ENCODE data around the gene FBXW7.

FBXW7 gene

DNA sequence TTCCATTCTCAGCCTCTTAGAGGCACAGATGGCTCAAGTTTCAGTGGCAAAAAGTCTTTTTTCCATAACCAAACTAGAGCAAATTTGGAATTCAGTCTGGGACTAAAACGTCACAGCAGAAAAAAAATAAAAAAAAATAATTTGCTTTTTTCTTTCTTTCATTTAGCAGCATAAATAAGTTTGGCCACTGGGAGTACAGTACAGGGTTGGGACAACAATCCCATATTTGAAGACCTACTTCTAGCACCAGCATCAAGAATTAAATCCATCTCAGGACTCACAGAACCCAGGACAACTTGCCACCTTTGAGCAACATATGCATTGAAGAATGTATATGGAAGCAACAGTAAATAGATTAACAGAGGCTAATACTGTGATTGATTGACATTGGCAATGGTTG is 214.0 kb downstream of the FBXW7 start:
- peaks cover 6% of the 10 kb centered on the region for H3K36me3 ChIP-seq (ENCODE audit: control insufficient read depth, insufficient read depth, low read length)
- no peak overlapping the region for H3K27ac ChIP-seq (ENCODE audit: low read depth, low read length)
- no peak overlapping the region for H3K4me3 ChIP-seq (ENCODE audit: low read length)
- no peak overlapping the region for H3K9ac ChIP-seq (ENCODE audit: low read length)
- H3K27me3 ChIP-seq (ENCODE audit: control insufficient read depth, insufficient read depth, low read length) = no peaks in the 10 kb centered on the region
- H3K4me1 ChIP-seq (ENCODE audit: control insufficient read depth, insufficient read depth, low read length) = no peaks in the 10 kb centered on the region

GRCh38 chr4:152321398-152321797 is 214.5 kb downstream of the FBXW7 start:
- Histone ChIP-seq H3K4me1 (ENCODE audit: control insufficient read depth, insufficient read depth, low read length) (no peaks in the 10 kb centered on the region), H3K27me3 (ENCODE audit: control insufficient read depth, insufficient read depth, low read length) (no peaks in the 10 kb centered on the region), H3K9ac (ENCODE audit: low read length) (no peak overlapping the region), H3K4me3 (ENCODE audit: low read length) (no peak overlapping the region), H3K27ac (ENCODE audit: low read depth, low read length) (no peak overlapping the region), H3K36me3 (ENCODE audit: control insufficient read depth, insufficient read depth, low read length) (peaks cover 6% of the 10 kb centered on the region)

- Histone ChIP-seq H3K4me1 (ENCODE audit: control insufficient read depth, insufficient read depth, low read length) (no peaks in the 10 kb centered on the region), H3K27me3 (ENCODE audit: control insufficient read depth, insufficient read depth, low read length) (no peaks in the 10 kb centered on the region), H3K9ac (ENCODE audit: low read length) (no peak overlapping the region), H3K36me3 (ENCODE audit: control insufficient read depth, insufficient read depth, low read length) (no peaks in the 10 kb centered on the region), H3K4me3 (ENCODE audit: low read length) (no peak overlapping the region), H3K27ac (ENCODE audit: low read depth, low read length) (no peak overlapping the region)
Observed at GRCh38 chr4:152316969-152317368, 218.9 kb downstream of the FBXW7 start.

DNA sequence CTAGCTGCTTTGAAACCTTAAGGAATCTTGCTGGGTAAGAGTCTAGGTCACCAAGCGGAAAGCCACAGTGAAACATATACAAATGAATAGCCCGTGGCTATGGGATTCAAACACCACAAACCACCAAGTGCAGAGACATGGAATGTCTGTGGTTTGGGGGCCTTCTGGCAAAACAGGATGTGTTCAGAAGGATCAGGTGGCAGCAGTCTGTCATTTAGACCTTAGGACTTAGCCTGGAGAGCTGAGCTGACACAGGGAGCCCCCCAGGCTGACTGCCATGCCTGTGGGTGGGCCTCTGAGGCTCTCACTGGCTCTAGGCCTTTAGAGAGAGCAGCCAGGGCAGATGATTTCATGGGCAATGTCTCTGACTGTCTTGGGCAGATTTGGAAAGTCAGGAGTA is 225.6 kb downstream of the FBXW7 start:
- no peaks in the 10 kb centered on the region for H3K36me3 ChIP-seq (ENCODE audit: control insufficient read depth, insufficient read depth, low read length)
- no peak overlapping the region for H3K4me3 ChIP-seq (ENCODE audit: low read length)
- no peaks in the 10 kb centered on the region for H3K4me1 ChIP-seq (ENCODE audit: control insufficient read depth, insufficient read depth, low read length)
- H3K27ac ChIP-seq (ENCODE audit: low read depth, low read length) = no peak overlapping the region
- no peak overlapping the region for H3K9ac ChIP-seq (ENCODE audit: low read length)
- no peaks in the 10 kb centered on the region for H3K27me3 ChIP-seq (ENCODE audit: control insufficient read depth, insufficient read depth, low read length)

GRCh38 chr4:152309418-152309817 is 226.5 kb downstream of the FBXW7 start:
- Histone ChIP-seq H3K9ac (ENCODE audit: low read length) (no peak overlapping the region), H3K27me3 (ENCODE audit: control insufficient read depth, insufficient read depth, low read length) (no peaks in the 10 kb centered on the region)

GRCh38 chr4:152308951-152309350 is 226.9 kb downstream of the FBXW7 start:
- Histone ChIP-seq H3K4me3 (ENCODE audit: low read length) (no peak overlapping the region), H3K9ac (ENCODE audit: low read length) (no peak overlapping the region), H3K27me3 (ENCODE audit: control insufficient read depth, insufficient read depth, low read length) (no peaks in the 10 kb centered on the region), H3K4me1 (ENCODE audit: control insufficient read depth, insufficient read depth, low read length) (no peaks in the 10 kb centered on the region), H3K36me3 (ENCODE audit: control insufficient read depth, insufficient read depth, low read length) (no peaks in the 10 kb centered on the region), H3K27ac (ENCODE audit: low read depth, low read length) (no peak overlapping the region)

More at GRCh38 chr4:152309418-152309817, 226.5 kb downstream of the FBXW7 start:
- Histone ChIP-seq H3K4me1 (ENCODE audit: control insufficient read depth, insufficient read depth, low read length) (no peaks in the 10 kb centered on the region), H3K4me3 (ENCODE audit: low read length) (no peak overlapping the region), H3K36me3 (ENCODE audit: control insufficient read depth, insufficient read depth, low read length) (no peaks in the 10 kb centered on the region), H3K27ac (ENCODE audit: low read depth, low read length) (no peak overlapping the region)

DNA sequence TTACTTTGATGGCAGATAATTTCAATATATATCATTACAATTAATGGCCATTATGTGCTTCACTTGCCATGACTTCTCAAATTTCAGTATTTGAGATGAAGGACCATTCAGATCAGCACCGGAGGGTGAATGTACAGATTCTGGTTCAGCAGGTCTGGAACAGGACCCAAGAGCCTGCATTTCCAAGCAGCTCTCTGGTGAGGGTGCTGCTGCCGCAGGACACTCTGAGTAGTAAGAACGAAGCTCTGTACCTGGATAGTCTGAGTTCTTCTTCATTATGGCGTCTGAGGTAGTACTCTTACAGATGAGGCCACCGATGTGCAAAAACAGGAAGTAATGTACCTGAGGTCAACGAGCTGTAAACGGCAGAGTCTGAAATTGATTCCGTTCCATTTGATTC is 228.2 kb downstream of the FBXW7 start:
- Histone ChIP-seq H3K9ac (ENCODE audit: low read length) (no peak overlapping the region), H3K4me3 (ENCODE audit: low read length) (no peak overlapping the region), H3K36me3 (ENCODE audit: control insufficient read depth, insufficient read depth, low read length) (no peaks in the 10 kb centered on the region), H3K27me3 (ENCODE audit: control insufficient read depth, insufficient read depth, low read length) (no peaks in the 10 kb centered on the region), H3K27ac (ENCODE audit: low read depth, low read length) (no peak overlapping the region), H3K4me1 (ENCODE audit: control insufficient read depth, insufficient read depth, low read length) (no peaks in the 10 kb centered on the region)

DNA sequence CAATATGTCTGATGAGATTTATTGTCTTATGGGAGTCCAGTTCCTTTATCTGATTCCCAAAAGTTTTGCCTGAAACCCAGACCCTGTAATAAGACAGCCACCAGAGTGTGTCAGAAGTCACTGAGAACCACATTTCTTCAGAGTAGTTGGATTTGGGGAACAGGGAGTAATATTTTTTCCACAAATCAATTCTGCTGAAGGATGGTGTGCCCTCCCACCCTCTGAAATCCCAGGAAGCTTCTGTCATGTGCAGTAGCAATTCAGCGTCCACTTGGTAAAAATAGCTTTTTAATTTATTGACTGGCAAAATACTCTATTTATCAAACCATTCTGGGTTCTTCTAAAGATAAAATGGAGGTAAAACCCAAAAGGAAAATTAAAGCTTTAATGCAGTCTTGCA is 229.4 kb downstream of the FBXW7 start:
- no peaks in the 10 kb centered on the region for H3K4me1 ChIP-seq (ENCODE audit: control insufficient read depth, insufficient read depth, low read length)
- H3K9ac ChIP-seq (ENCODE audit: low read length) = no peak overlapping the region
- H3K27ac ChIP-seq (ENCODE audit: low read depth, low read length) = no peak overlapping the region

DNA sequence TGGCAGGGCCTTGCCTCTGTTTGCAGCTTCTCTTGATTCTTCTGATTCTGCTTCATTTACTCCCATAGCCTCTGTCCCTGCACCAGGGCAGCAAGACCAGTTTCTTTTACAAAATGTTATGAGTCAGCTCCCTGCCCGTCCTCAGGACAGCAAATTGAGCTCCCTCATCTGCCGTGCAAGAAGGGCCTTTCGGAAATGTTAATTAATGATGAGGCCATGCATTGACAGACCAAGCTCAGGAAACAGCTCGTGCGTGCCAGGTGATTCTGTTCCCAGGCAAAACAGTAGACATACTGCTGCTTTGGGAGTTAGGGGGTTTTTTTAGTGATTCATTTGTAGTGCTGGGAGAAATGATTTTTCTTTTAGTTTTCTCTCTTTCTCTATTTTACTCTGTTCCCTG is 231.7 kb downstream of the FBXW7 start:
- no peaks in the 10 kb centered on the region for H3K36me3 ChIP-seq (ENCODE audit: control insufficient read depth, insufficient read depth, low read length)
- no peaks in the 10 kb centered on the region for H3K27me3 ChIP-seq (ENCODE audit: control insufficient read depth, insufficient read depth, low read length)
- H3K27ac ChIP-seq (ENCODE audit: low read depth, low read length) = no peak overlapping the region
- no peak overlapping the region for H3K4me3 ChIP-seq (ENCODE audit: low read length)
- H3K9ac ChIP-seq (ENCODE audit: low read length) = no peak overlapping the region
- no peaks in the 10 kb centered on the region for H3K4me1 ChIP-seq (ENCODE audit: control insufficient read depth, insufficient read depth, low read length)

More for the DNA sequence above, 229.4 kb downstream of the FBXW7 start:
- Histone ChIP-seq H3K4me3 (ENCODE audit: low read length) (no peak overlapping the region), H3K27me3 (ENCODE audit: control insufficient read depth, insufficient read depth, low read length) (no peaks in the 10 kb centered on the region), H3K36me3 (ENCODE audit: control insufficient read depth, insufficient read depth, low read length) (no peaks in the 10 kb centered on the region)

GRCh38 chr4:152301381-152301780 is 234.5 kb downstream of the FBXW7 start:
- Histone ChIP-seq H3K27me3 (ENCODE audit: control insufficient read depth, insufficient read depth, low read length) (no peaks in the 10 kb centered on the region), H3K9ac (ENCODE audit: low read length) (no peak overlapping the region), H3K27ac (ENCODE audit: low read depth, low read length) (no peak overlapping the region), H3K4me3 (ENCODE audit: low read length) (no peak overlapping the region), H3K36me3 (ENCODE audit: control insufficient read depth, insufficient read depth, low read length) (no peaks in the 10 kb centered on the region), H3K4me1 (ENCODE audit: control insufficient read depth, insufficient read depth, low read length) (no peaks in the 10 kb centered on the region)

- Histone ChIP-seq H3K4me1 (ENCODE audit: control insufficient read depth, insufficient read depth, low read length) (no peaks in the 10 kb centered on the region), H3K9ac (ENCODE audit: low read length) (no peak overlapping the region), H3K27me3 (ENCODE audit: control insufficient read depth, insufficient read depth, low read length) (no peaks in the 10 kb centered on the region), H3K27ac (ENCODE audit: low read depth, low read length) (no peak overlapping the region), H3K4me3 (ENCODE audit: low read length) (no peak overlapping the region), H3K36me3 (ENCODE audit: control insufficient read depth, insufficient read depth, low read length) (no peaks in the 10 kb centered on the region)
Observed at GRCh38 chr4:152299553-152299952, 236.3 kb downstream of the FBXW7 start.

GRCh38 chr4:152296386-152296785 is 239.5 kb downstream of the FBXW7 start:
- Histone ChIP-seq H3K4me1 (ENCODE audit: control insufficient read depth, insufficient read depth, low read length) (no peaks in the 10 kb centered on the region), H3K27me3 (ENCODE audit: control insufficient read depth, insufficient read depth, low read length) (no peaks in the 10 kb centered on the region), H3K4me3 (ENCODE audit: low read length) (no peak overlapping the region), H3K9ac (ENCODE audit: low read length) (no peak overlapping the region), H3K36me3 (ENCODE audit: control insufficient read depth, insufficient read depth, low read length) (no peaks in the 10 kb centered on the region), H3K27ac (ENCODE audit: low read depth, low read length) (no peak overlapping the region)

DNA sequence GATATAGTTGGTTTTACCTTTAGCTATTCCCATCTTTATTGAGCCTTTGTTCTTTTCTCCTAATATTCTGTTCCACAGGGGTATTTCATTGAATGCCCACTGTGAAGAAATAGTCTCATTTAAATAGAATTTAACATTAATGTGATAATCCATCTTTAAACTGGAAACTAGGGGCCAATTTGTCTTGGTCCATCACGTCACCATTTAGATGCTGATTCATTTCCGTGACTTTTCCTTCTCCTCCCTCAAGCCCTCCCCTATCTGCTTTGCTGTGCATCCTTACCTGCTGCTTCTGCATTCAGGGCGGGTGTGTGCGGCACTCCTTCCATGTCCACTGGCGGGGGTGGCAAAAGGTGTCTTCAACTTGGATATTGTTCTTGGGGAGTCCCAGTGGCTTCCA is 241.1 kb downstream of the FBXW7 start:
- Histone ChIP-seq H3K27ac (ENCODE audit: low read depth, low read length) (no peak overlapping the region), H3K27me3 (ENCODE audit: control insufficient read depth, insufficient read depth, low read length) (no peaks in the 10 kb centered on the region), H3K4me1 (ENCODE audit: control insufficient read depth, insufficient read depth, low read length) (no peaks in the 10 kb centered on the region), H3K9ac (ENCODE audit: low read length) (no peak overlapping the region), H3K36me3 (ENCODE audit: control insufficient read depth, insufficient read depth, low read length) (no peaks in the 10 kb centered on the region), H3K4me3 (ENCODE audit: low read length) (no peak overlapping the region)

All from rectal smooth muscle tissue (tissue), 1 donor.